K562 (cell line): ENCODE results near the gene RGR. TPM values are rescaled to one million over a fixed set of nuclear protein-coding genes. Genes with fewer than 3 reads are reported as not detected.

Experiments
- ATAC-seq: fragments of 200-7000 bp; cut with Tn5 transposase; 3 replicates; pipeline ENCODE4 v1.9.1; 2020; ENCODE audit warnings: moderate library complexity
- BruUV-seq: library from RNA; stranded (reverse); fragments of 400-500 nt; replicated peaks from 2 replicates; lab custom pipeline; 2021; lab: Mats Ljungman, UMichigan
- CTCF ChIA-PET: fragments of 300-600 bp; formaldehyde crosslinking; extraction: SDS; loops from one replicate; lab custom pipeline; 2021; ENCODE audit warnings: low intra/inter-chr PET ratio; lab: Yijun Ruan, JAX
- POLR2A ChIA-PET: fragments of 300-600, 350-650 bp; sonication (Branson Sonifier 250); formaldehyde crosslinking; extraction: SDS; loops from one replicate; lab custom pipeline; 2021; ENCODE audit warnings: antibody characterized with exemption, inconsistent platforms; lab: Yijun Ruan, JAX
- DNase-seq, 4 experiments: peaks; one replicate each; pipeline versions ENCODE4 v3.0.0 to v3.0.0-alpha.2; 2011 to 2018; ENCODE audit warnings: low spot score in 3 of 4, mixed read lengths in 3 of 4; ENCODE audit errors: extremely low read depth in 1 of 4
- FAIRE-seq: peaks from 2 replicates; lab custom pipeline; 2011; peaks lifted over from hg19 to GRCh38; lab: Jason Lieb, UNC
- H2AFZ ChIP-seq: 2 replicates; pipeline ENCODE4 v1.6.0; 2011; ENCODE audit warnings: low read depth, low read length, control low read depth, inconsistent platforms
- H3K27ac ChIP-seq: fragments of 200-600 bp; 3 replicates; pipeline ENCODE4 v1.8.0; 2011; ENCODE audit warnings: low read depth, mild to moderate bottlenecking, control low read depth, inconsistent platforms, low read length, moderate library complexity, mixed read lengths; ENCODE audit errors: extremely low read depth
- H3K27me3 ChIP-seq, 2 experiments: fragments of 300-600 bp in 1 of 2; 2 replicates in 1 of 2; 3 replicates in 1 of 2; pipeline versions ENCODE4 v1.6.0 to v1.8.0; 2011; ENCODE audit warnings: inconsistent platforms in 2 of 2, low read length in 2 of 2, mild to moderate bottlenecking in 1 of 2, mixed read lengths in 1 of 2, moderate library complexity in 1 of 2; ENCODE audit not compliant: control insufficient read depth in 2 of 2, insufficient read depth in 2 of 2
- H3K36me3 ChIP-seq: fragments of 300-600 bp; 3 replicates; pipeline ENCODE4 v1.8.0; 2011; ENCODE audit warnings: mild to moderate bottlenecking, low read length, inconsistent platforms; ENCODE audit not compliant: control insufficient read depth, insufficient read depth
- H3K4me1 ChIP-seq, 2 experiments: fragments of 200-600 bp in 1 of 2; replicated peaks in 1 of 2; 2 replicates in 1 of 2; 3 replicates in 1 of 2; pipeline versions ENCODE4 v1.5.1 to v1.8.0; 2011; ENCODE audit warnings: inconsistent platforms in 2 of 2, low read length in 2 of 2, mild to moderate bottlenecking in 1 of 2, mixed read lengths in 1 of 2, moderate library complexity in 1 of 2; ENCODE audit not compliant: control insufficient read depth in 2 of 2, insufficient read depth in 2 of 2
- H3K4me2 ChIP-seq: 2 replicates; pipeline ENCODE4 v1.6.1; 2011; ENCODE audit warnings: low read length, control low read depth, inconsistent platforms, mixed read lengths; ENCODE audit not compliant: insufficient read depth
- H3K4me3 ChIP-seq: fragments of 200-600 bp; sonication (generic), shearing (Covaris generic); 2 replicates; pipeline ENCODE4 v1.5.1; 2016; ENCODE audit warnings: control low read depth, inconsistent platforms
- H3K79me2 ChIP-seq: fragments of 200-600 bp; 3 replicates; pipeline ENCODE4 v1.8.0; 2011; ENCODE audit warnings: low read length, inconsistent platforms; ENCODE audit not compliant: control insufficient read depth, insufficient read depth
- H3K9ac ChIP-seq, 2 experiments: 2 replicates each; pipeline versions ENCODE4 v1.6.0 to v1.6.1; 2011; ENCODE audit warnings: low read depth in 2 of 2, low read length in 2 of 2, control low read depth in 1 of 2, inconsistent platforms in 1 of 2, mild to moderate bottlenecking in 1 of 2, mixed read lengths in 1 of 2; ENCODE audit not compliant: insufficient read depth in 1 of 2
- H3K9me1 ChIP-seq: one replicate; pipeline ENCODE4 v1.6.0; 2011; ENCODE audit warnings: inconsistent platforms, mild to moderate bottlenecking, low read length, moderate library complexity; ENCODE audit not compliant: control insufficient read depth, insufficient read depth
- H3K9me3 ChIP-seq: replicated peaks from 2 replicates; pipeline ENCODE4 v1.5.1; 2011; ENCODE audit warnings: low read depth, low read length, inconsistent platforms; ENCODE audit not compliant: control insufficient read depth, insufficient read depth
- H4K20me1 ChIP-seq: replicated peaks from 2 replicates; pipeline ENCODE4 v1.6.1; 2011; ENCODE audit warnings: low read length, inconsistent platforms, mixed read lengths; ENCODE audit not compliant: control insufficient read depth, insufficient read depth
- CREB3 ChIP-seq: fragments of 450-650 bp; conservative IDR thresholded peaks from 2 replicates; pipeline ENCODE4 v1.6.1; 2016; ENCODE audit warnings: missing genetic modification characterization, low read depth, mild to moderate bottlenecking, missing compliant biosample characterization, moderate library complexity
- FOXM1 ChIP-seq, 2 experiments: fragments of 450-650 bp in 1 of 2; sonication (generic) in 1 of 2; formaldehyde crosslinking in 1 of 2; IDR thresholded peaks; 2 replicates each; pipeline versions ENCODE4 v1.6.1 to v1.9.0; 2017 to 2022; ENCODE audit warnings: low read depth in 2 of 2, mild to moderate bottlenecking in 2 of 2, missing genetic modification reagents in 1 of 2, moderate library complexity in 1 of 2
- HDAC1 ChIP-seq, 2 experiments: fragments of 450-650 bp; IDR thresholded peaks; 2 replicates each; pipeline ENCODE4 v1.6.1; 2016 to 2017; ENCODE audit warnings: inconsistent platforms in 1 of 2, mild to moderate bottlenecking in 1 of 2, moderate library complexity in 1 of 2
- JUN ChIP-seq, 2 experiments: sonication (generic) in 1 of 2; formaldehyde crosslinking in 1 of 2; IDR thresholded peaks; 2 replicates each; pipeline versions ENCODE4 v1.6.1 to v1.8.0; 2012 to 2022; ENCODE audit warnings: borderline replicate concordance in 2 of 2, mild to moderate bottlenecking in 2 of 2, improper control_type of control experiment in 1 of 2, low read depth in 1 of 2, low read length in 1 of 2, missing genetic modification reagents in 1 of 2
- KDM2B ChIP-seq: fragments of 250-450 bp; sonication (Bioruptor Pico); IDR thresholded peaks from 2 replicates; pipeline ENCODE4 v1.8.0; 2021; ENCODE audit warnings: mild to moderate bottlenecking, moderate library complexity
- MXI1 ChIP-seq: IDR thresholded peaks from 2 replicates; pipeline ENCODE4 v1.6.1; 2011; ENCODE audit warnings: low read depth, mild to moderate bottlenecking, improper control_type of control experiment, low read length
- NFYB ChIP-seq: IDR thresholded peaks from 2 replicates; pipeline ENCODE4 v1.6.1; 2011; ENCODE audit warnings: mild to moderate bottlenecking, moderate library complexity; ENCODE audit not compliant: insufficient read length; ENCODE audit errors: extremely low read depth
- PCBP1 ChIP-seq: fragments of 200-400 bp; formaldehyde crosslinking; IDR thresholded peaks from 2 replicates; pipeline ENCODE4 v1.6.1; 2018; ENCODE audit warnings: mild to moderate bottlenecking, low read depth, low read length; ENCODE audit not compliant: poor library complexity, severe bottlenecking
- SMARCA4 ChIP-seq: fragments of 450-650 bp; IDR thresholded peaks from 2 replicates; pipeline ENCODE4 v1.6.1; 2016
- TBP ChIP-seq: optimal IDR thresholded peaks from 2 replicates; pipeline ENCODE3; 2011; ENCODE audit warnings: low read depth, low read length, improper control_type of control experiment
- TCF3 ChIP-seq: sonication (generic); formaldehyde crosslinking; IDR thresholded peaks from 2 replicates; pipeline ENCODE4 v1.4.0; 2020; ENCODE audit warnings: mild to moderate bottlenecking, missing genetic modification reagents
- ZNF121 ChIP-seq: sonication (generic); formaldehyde crosslinking; conservative IDR thresholded peaks from 2 replicates; pipeline ENCODE4 v1.8.0; 2022; ENCODE audit warnings: missing genetic modification reagents
- ZNF23 ChIP-seq: fragments of 250-450 bp; sonication (Bioruptor Pico); IDR thresholded peaks from 2 replicates; pipeline ENCODE4 v1.4.0; 2020; ENCODE audit warnings: mild to moderate bottlenecking
- ZNF347 ChIP-seq: fragments of 450-650 bp; formaldehyde crosslinking; IDR thresholded peaks from 2 replicates; pipeline ENCODE4 v1.4.0; 2020; ENCODE audit warnings: low read depth, mild to moderate bottlenecking, moderate library complexity
- WGBS: fragments of 100-300 bp; shearing (Covaris generic); methylation state at CpG from one replicate; pipeline ENCODE4 v1.1.6; 2016; ENCODE audit warnings: low coverage, mixed read lengths; ENCODE audit not compliant: insufficient coverage; ENCODE audit errors: missing lambda C conversion rate; 5-methylcytosine and 5-hydroxymethylcytosine counted together
- in situ Hi-C: fragments of 300-500 bp; cut with MboI; formaldehyde crosslinking; loops from 4 replicates; pipeline ENCODE4 v1.15.0; 2018; ENCODE audit warnings: inconsistent platforms, mixed read lengths
- intact Hi-C: fragments of 100-400 bp; cut with micrococcal nuclease; formaldehyde crosslinking; loops from 2 replicates; pipeline ENCODE4 v1.14.2; 2022
- polyA plus RNA-seq, 8 experiments: library from polyadenylated mRNA; depleted of rRNA in 4 of 8; stranded (reverse) in 5 of 8; unstranded in 3 of 8; fragments of >200 nt; fragmentation: Nextera tagmentation in 2 of 8; fragmentation: Illumina TruSeq in 1 of 8; extraction: Ambion mirVana in 2 of 8; extraction: Trizol in 1 of 8; gene quantifications; 2 replicates each; pipeline versions ENCODE4 v1.2.1 to v1.2.3, GENCODE V29; 2011 to 2014; ENCODE audit warnings: inconsistent platforms in 1 of 8, missing spikeins in 1 of 8
- total RNA-seq, 7 experiments: library from RNA; depleted of rRNA in 6 of 7; stranded (reverse); fragments of >200 nt in 6 of 7; fragmentation: Illumina TruSeq in 2 of 7; extraction: Trizol in 2 of 7; gene quantifications; 2 replicates each; pipeline versions ENCODE4 v1.2.1 to v1.2.3, GENCODE V29; 2011 to 2021; ENCODE audit warnings: low replicate concordance in 1 of 7
- TF ChIP-seq, protein P1 (sequence below): fragments of 250-450 bp; sonication (Bioruptor Pico); IDR thresholded peaks from 2 replicates; pipeline ENCODE4 v1.5.0; 2021

RGR gene
- total and polyA plus RNA-seq, 9 of the 15 experiments (the other 6 are each of a cell fraction or from before 2014, with no cell fraction given), result not detected

GRCh38 chr10:84225427-84226173, 19.3 kb upstream of the RGR start, which contains the start of gene LRIT2:
Gene LRIT2 (minus strand): TSS chr10:84225544. CDS start chr10:84225520, 24 bp downstream.
- ChIA-PET CTCF (no interaction called here), POLR2A (interaction anchor here (0.6 to 0.7 kb wide), 2 partner anchors 10 to 17 kb away, joined by 3 read pairs; no protein-coding TSS in a partner anchor)
- no peak within 1 kb of the TSS for H2AFZ ChIP-seq
- TF ChIP-seq JUN (IDR thresholded peaks at IDR 0.05; ENCODE audit: borderline replicate concordance, low read depth, low read length) (no peak), JUN (CRISPR knock-in tag; IDR thresholded peaks at IDR 0.05; ENCODE audit: borderline replicate concordance) (no peak), NFYB (no peak), ZNF347 (no peak), MXI1 (no peak), FOXM1 (IDR thresholded peaks at IDR 0.05; ENCODE audit: low read depth) (no peak), FOXM1 (CRISPR knock-in tag; IDR thresholded peaks at IDR 0.05; ENCODE audit: low read depth) (no peak), CREB3 (no peak), PCBP1 (no peak), SMARCA4 (no peak), ZNF23 (CRISPR knock-in tag) (no peak), ZNF121 (no peak), HDAC1 (IDR thresholded peaks at IDR 0.05) (no peak), KDM2B (CRISPR knock-in tag) (no peak), TCF3 (CRISPR knock-in tag) (no peak), TBP (no peak)
- TF ChIP-seq, protein P1, sequence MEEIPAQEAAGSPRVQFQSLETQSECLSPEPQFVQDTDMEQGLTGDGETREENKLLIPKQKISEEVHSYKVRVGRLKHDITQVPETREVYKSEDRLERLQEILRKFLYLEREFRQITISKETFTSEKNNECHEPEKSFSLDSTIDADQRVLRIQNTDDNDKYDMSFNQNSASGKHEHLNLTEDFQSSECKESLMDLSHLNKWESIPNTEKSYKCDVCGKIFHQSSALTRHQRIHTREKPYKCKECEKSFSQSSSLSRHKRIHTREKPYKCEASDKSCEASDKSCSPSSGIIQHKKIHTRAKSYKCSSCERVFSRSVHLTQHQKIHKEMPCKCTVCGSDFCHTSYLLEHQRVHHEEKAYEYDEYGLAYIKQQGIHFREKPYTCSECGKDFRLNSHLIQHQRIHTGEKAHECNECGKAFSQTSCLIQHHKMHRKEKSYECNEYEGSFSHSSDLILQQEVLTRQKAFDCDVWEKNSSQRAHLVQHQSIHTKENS (CRISPR knock-in tag), result no peak

More at GRCh38 chr10:84225427-84226173, 19.3 kb upstream of the RGR start, which contains the start of gene LRIT2:
- Histone ChIP-seq H3K9ac (no peak within 1 kb of the TSS), H3K4me2 (no peak within 1 kb of the TSS), H3K27me3 (peaks cover 0 to 14% of the 10 kb centered on the region in 2 experiments; a peak in 3 of 5 replicates), H4K20me1 (no peaks in the 10 kb centered on the region), H3K79me2 (no peaks in the 10 kb centered on the region), H3K36me3 (no peaks in the 10 kb centered on the region), H3K4me1 (no peaks in the 10 kb centered on the region), H3K9me1 (no peaks in the 10 kb centered on the region), H3K4me3 (no peak within 1 kb of the TSS), H3K9me3 (no peaks in the 10 kb centered on the region), H3K27ac (no peak within 1 kb of the TSS)
- DNase-seq (no peak), ATAC-seq (no peak), FAIRE-seq (no peak)
- BruUV-seq, result no TSS peak
- intact Hi-C loops, result no loop called here
- WGBS, result under 1% methylated on average over 6 of the region's 6 CpGs
- in situ Hi-C loops, result no loop called here
